Measurements from ENCODE around the gene PARD3B. TPM values are rescaled to one million over a fixed set of nuclear protein-coding genes. Genes with fewer than 3 reads are reported as not detected.

The PARD3B gene
- total RNA-seq, 1 experiment from 2014 or later, result 3.6 TPM

GRCh38 chr2:205460217-205460616 is 914.9 kb downstream of the PARD3B start:
- no peaks in the 10 kb centered on the region for H3K27me3 ChIP-seq (ENCODE audit: control insufficient read depth, insufficient read depth, low read length)
- no TSS peak for BruUV-seq (replicated peaks)
- H3K9me3 ChIP-seq (ENCODE audit: control insufficient read depth, insufficient read depth, low read depth, low read length), result no peaks in the 10 kb centered on the region
- TF ChIP-seq CTCF (IDR thresholded peaks at IDR 0.05) (no peak), REST (IDR thresholded peaks at IDR 0.05; ENCODE audit: insufficient read depth in 1 of 2, low read depth in 2 of 2, low read length in 1 of 2) (no peak)
- ChIA-PET CTCF (no interaction called here), POLR2A (no interaction called here)
- DNase-seq (ENCODE audit: low read depth, low spot score), result no peak
- no peak overlapping the region for H3K4me3 ChIP-seq (ENCODE audit: low read depth in 2 of 2, low read length in 2 of 2)
- in situ Hi-C loops (cut with HindIII; ENCODE audit: low pct_unique_long_range_greater_than_20kb, low sequenced_read_pairs) (no loop called here), intact Hi-C loops (cut with micrococcal nuclease; ENCODE audit: unreplicated experiment) (no loop called here)
- H3K27ac ChIP-seq (ENCODE audit: low read length), result no peak overlapping the region
- H3K36me3 ChIP-seq (ENCODE audit: control insufficient read depth, insufficient read depth, low read length), result no peaks in the 10 kb centered on the region
- no peaks in the 10 kb centered on the region for H3K4me1 ChIP-seq (ENCODE audit: control insufficient read depth, insufficient read depth, low read length)
- no peak for ATAC-seq

DNA sequence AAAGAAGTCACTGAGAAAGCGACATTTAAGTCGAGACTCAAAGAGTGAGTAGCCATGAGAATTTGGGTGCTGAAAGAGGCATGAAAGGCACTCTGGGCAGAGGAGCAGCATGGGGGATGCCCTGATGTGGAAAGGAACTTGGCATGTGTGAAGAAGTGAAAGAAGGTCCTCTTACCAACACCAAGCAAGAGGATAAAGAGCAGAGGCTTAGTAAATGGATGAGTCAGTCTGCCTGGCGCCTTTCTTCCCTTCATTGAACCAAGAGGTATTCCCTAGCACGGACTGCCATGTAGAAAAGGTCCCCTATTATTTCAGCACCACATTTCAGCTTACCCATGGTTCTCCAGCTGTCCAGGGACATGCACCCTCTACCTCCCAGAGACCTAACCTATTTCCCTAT is 915.9 kb downstream of the PARD3B start:
- POLR2A ChIA-PET, result no interaction called here
- no peak overlapping the region for H3K27ac ChIP-seq (ENCODE audit: low read length)
- H3K4me3 ChIP-seq (ENCODE audit: low read depth in 2 of 2, low read length in 2 of 2), result no peak overlapping the region
- intact Hi-C loops (cut with micrococcal nuclease; ENCODE audit: unreplicated experiment), result no loop called here
- TF ChIP-seq POLR2AphosphoS5 (IDR thresholded peaks at IDR 0.05; ENCODE audit: low read depth, low read length), result no peak
- no peak for TF ChIP-seq TCF7L2 (IDR thresholded peaks at IDR 0.05; ENCODE audit: low read depth, low read length)
- H3K9me3 ChIP-seq (ENCODE audit: control insufficient read depth, insufficient read depth, low read depth, low read length), result no peaks in the 10 kb centered on the region
- no peaks in the 10 kb centered on the region for H3K27me3 ChIP-seq (ENCODE audit: control insufficient read depth, insufficient read depth, low read length)
- in situ Hi-C loops (cut with HindIII; ENCODE audit: low pct_unique_long_range_greater_than_20kb, low sequenced_read_pairs), result no loop called here
- no peaks in the 10 kb centered on the region for H3K4me1 ChIP-seq (ENCODE audit: control insufficient read depth, insufficient read depth, low read length)
- no peaks in the 10 kb centered on the region for H3K36me3 ChIP-seq (ENCODE audit: control insufficient read depth, insufficient read depth, low read length)
- ATAC-seq (no peak), DNase-seq (ENCODE audit: low read depth, low spot score) (no peak)
- no TSS peak for BruUV-seq (replicated peaks)
- CTCF ChIA-PET, result interaction anchor here (0.6 kb wide), 1 partner anchor 21 kb away, joined by 3 read pairs; no protein-coding TSS in a partner anchor

GRCh38 chr2:205461678-205462665 is 916.7 kb downstream of the PARD3B start:
- ChIA-PET CTCF (no interaction called here), POLR2A (no interaction called here)
- Histone ChIP-seq H3K27me3 (ENCODE audit: control insufficient read depth, insufficient read depth, low read length) (no peaks in the 10 kb centered on the region), H3K27ac (ENCODE audit: low read length) (no peak overlapping the region), H3K36me3 (ENCODE audit: control insufficient read depth, insufficient read depth, low read length) (no peaks in the 10 kb centered on the region), H3K4me1 (ENCODE audit: control insufficient read depth, insufficient read depth, low read length) (no peaks in the 10 kb centered on the region), H3K9me3 (ENCODE audit: control insufficient read depth, insufficient read depth, low read depth, low read length) (no peaks in the 10 kb centered on the region), H3K4me3 (ENCODE audit: low read depth in 2 of 2, low read length in 2 of 2) (no peak overlapping the region)
- TF ChIP-seq SIN3A (IDR thresholded peaks at IDR 0.05; ENCODE audit: borderline replicate concordance, insufficient read depth, low read depth, low read length) (no peak), TCF7L2 (IDR thresholded peaks at IDR 0.05; ENCODE audit: low read depth, low read length) (no peak), CTCF (IDR thresholded peaks at IDR 0.05) (no peak), POLR2AphosphoS5 (IDR thresholded peaks at IDR 0.05; ENCODE audit: low read depth, low read length) (no peak), REST (IDR thresholded peaks at IDR 0.05; ENCODE audit: insufficient read depth in 1 of 2, low read depth in 2 of 2, low read length in 1 of 2) (no peak)
- no TSS peak for BruUV-seq (replicated peaks)
- intact Hi-C loops (cut with micrococcal nuclease; ENCODE audit: unreplicated experiment), result no loop called here
- DNase-seq (ENCODE audit: low read depth, low spot score) (no peak), ATAC-seq (no peak)
- in situ Hi-C loops (cut with HindIII; ENCODE audit: low pct_unique_long_range_greater_than_20kb, low sequenced_read_pairs), result no loop called here

Measured in Panc1 (cell line).